HL-60/S4 (cell line): Measurements from ENCODE around the gene IGF2BP1.
"Not testable (repeated sequence)": the region's sequence is repeated elsewhere in the genome, so short reads cannot be mapped to it uniquely, and the experiment has no call there.

Experiments used
- in situ Hi-C: fragments of 300-500 bp; cut with MboI; formaldehyde crosslinking; loops from 2 replicates; pipeline ENCODE4 v1.14.3; 2022; ENCODE audit warnings: low sequenced_read_pairs

IGF2BP1 gene

GRCh38 chr17:49089094-49089493, 91.9 kb downstream of the IGF2BP1 start:
- in situ Hi-C loops, result no loop called here

- in situ Hi-C loops, result no loop called here
These were observed 93.9 kb downstream of the IGF2BP1 start for GRCh38 chr17:49090878-49091594.

- in situ Hi-C loops, result no loop called here
These were observed 95.9 kb downstream of the IGF2BP1 start for GRCh38 chr17:49093131-49093530.

- in situ Hi-C loops, result no loop called here
These were observed 103.4 kb downstream of the IGF2BP1 start for GRCh38 chr17:49100601-49101000.

- in situ Hi-C loops, result no loop called here
These were observed 103.9 kb downstream of the IGF2BP1 start for GRCh38 chr17:49101054-49101534.

DNA sequence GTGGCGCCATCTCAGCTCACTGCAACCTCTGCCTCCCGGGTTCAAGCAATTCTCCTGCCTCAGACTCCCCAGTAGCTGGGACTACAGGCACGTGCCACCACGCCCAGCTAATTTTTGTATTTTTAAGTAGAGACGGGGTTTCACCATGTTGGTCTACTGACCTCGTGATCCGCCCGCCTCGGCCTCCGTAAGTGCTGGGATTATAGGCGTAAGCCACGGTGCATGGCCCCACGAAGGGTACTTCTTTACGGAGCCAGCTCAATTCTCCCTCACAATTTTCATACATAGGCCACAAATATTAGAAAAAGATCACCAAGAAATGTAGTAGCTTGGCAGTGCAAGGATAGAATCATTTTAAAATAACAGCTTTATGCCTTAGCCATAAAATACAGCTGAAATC, 106.2 kb downstream of the IGF2BP1 start:
- in situ Hi-C loops, result not testable (repeated sequence)

DNA sequence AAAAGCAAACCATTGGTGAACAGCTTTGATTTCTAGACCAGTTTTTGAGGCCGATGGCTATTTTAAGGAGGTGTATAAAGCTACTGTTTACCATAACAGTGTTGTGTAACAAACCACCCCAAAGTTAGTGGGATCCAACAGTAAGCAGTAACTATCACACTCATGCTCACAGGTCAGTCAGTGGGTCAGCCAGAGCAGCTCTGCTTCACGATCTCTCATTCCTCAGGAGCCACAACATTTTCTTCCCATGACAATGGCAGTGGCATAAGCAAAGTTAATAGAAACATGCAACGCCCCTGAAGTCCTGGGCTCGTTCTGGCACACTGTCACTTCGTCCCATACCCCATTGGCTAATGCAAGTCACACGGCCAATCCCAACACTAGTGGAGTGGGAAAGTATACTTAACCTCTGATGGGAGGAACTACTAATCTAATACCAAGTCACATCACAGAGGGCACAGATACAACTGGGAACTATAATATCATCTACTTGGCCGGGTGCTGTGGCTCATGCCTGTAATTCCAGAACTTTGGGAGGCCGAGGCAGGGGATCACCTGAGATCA, 107.4 kb downstream of the IGF2BP1 start:
- in situ Hi-C loops, result no loop called here
